Kidney (tissue), 14 donors: ENCODE measurements around the gene POLR2J. TPM values are rescaled to one million over a fixed set of nuclear protein-coding genes. Genes with fewer than 3 reads are reported as not detected.
A peak's percentile ranks its signal among the peaks of the same experiment; 100 is the strongest.

ENCODE experiments used
- DNase-seq, 5 donors: peaks; one replicate each; pipeline ENCODE4 v3.0.0-alpha.2; 2013 to 2020
- FAIRE-seq: peaks from 2 replicates; lab custom pipeline; 2012; peaks lifted over from hg19 to GRCh38; lab: Jason Lieb, UNC
- H3K27ac ChIP-seq, 2 donors: one replicate each; pipeline ENCODE4 v1.7.0; 2013; ENCODE audit warnings: low read depth in 2 of 2, low read length in 2 of 2, inconsistent platforms in 1 of 2
- H3K27me3 ChIP-seq: one replicate; pipeline ENCODE4 v1.7.1; 2013; ENCODE audit warnings: low read length, inconsistent platforms; ENCODE audit not compliant: control insufficient read depth, insufficient read depth
- H3K36me3 ChIP-seq, 3 donors: one replicate each; pipeline versions ENCODE4 v1.7.0 to v1.7.1; 2013; ENCODE audit warnings: low read length in 3 of 3, control low read depth in 1 of 3, inconsistent platforms in 1 of 3; ENCODE audit not compliant: insufficient read depth in 3 of 3, control insufficient read depth in 2 of 3
- H3K4me1 ChIP-seq, 3 donors: one replicate each; pipeline versions ENCODE4 v1.7.0 to v1.7.1; 2013; ENCODE audit warnings: low read length in 3 of 3, inconsistent platforms in 1 of 3, low read depth in 1 of 3; ENCODE audit not compliant: control insufficient read depth in 2 of 3, insufficient read depth in 2 of 3
- H3K4me3 ChIP-seq, 3 donors: one replicate each; pipeline versions ENCODE4 v1.7.0 to v1.8.1; 2013; ENCODE audit warnings: low read length in 3 of 3, control low read depth in 1 of 3, inconsistent platforms in 1 of 3
- H3K9ac ChIP-seq, 3 donors: one replicate each; pipeline versions ENCODE4 v1.7.0 to v1.7.1; 2013; ENCODE audit warnings: low read length in 3 of 3, control low read depth in 1 of 3, inconsistent platforms in 1 of 3
- H3K9me3 ChIP-seq, 3 donors: one replicate each; pipeline versions ENCODE4 v1.7.0 to v1.7.1; 2013; ENCODE audit warnings: low read length in 3 of 3, control low read depth in 1 of 3, inconsistent platforms in 1 of 3; ENCODE audit not compliant: control insufficient read depth in 2 of 3, insufficient read depth in 1 of 3
- intact Hi-C: fragments of 100-400 bp; cut with DNase I; formaldehyde crosslinking; loops from one replicate; pipeline ENCODE4 v1.11.1; 2022
- microRNA-seq: library from miRNA; unstranded; fragments of <30 nt; microRNA quantifications from one replicate; pipeline ENCODE4 v1.2.0, GENCODE V29; 2020
- polyA plus RNA-seq: library from polyadenylated mRNA; stranded (reverse); fragments of 350-450 nt; fragmentation: Illumina TruSeq; extraction: RNeasy Lipid Tissue Mini Kit (QIAGEN cat#74804); gene quantifications from one replicate; pipeline ENCODE4 v1.2.3, GENCODE V29; 2014; ENCODE audit warnings: low read depth, low replicate concordance; ENCODE audit not compliant: insufficient read depth
- total RNA-seq: library from RNA; stranded (reverse); fragmentation: NEBNext Ultra II Directional; extraction: Animal tissue kit (Norgen Biotek cat#: 25700); gene quantifications from one replicate; pipeline ENCODE4 v1.2.1, GENCODE V29; 2021
- TF ChIP-seq, protein P1 (sequence below): IDR thresholded peaks from 3 replicates; pipeline ENCODE4 v1.5.1; 2012; ENCODE audit warnings: mild to moderate bottlenecking, moderate library complexity, borderline replicate concordance; ENCODE audit not compliant: insufficient read depth; ENCODE audit errors: extremely low read depth
- donor health status: control.
- donor health status: control.
- donor health status: control.
- donor health status: control.
- donor health status: control.
- donor health status: DM: yes; HTN: yes; CAD: no.
- donor health status: Normal renal cell carcinoma (clear cell type).

POLR2J gene
- total and polyA plus RNA-seq, 2 donors from 2014 or later, result 42.0 to 117 TPM

DNA sequence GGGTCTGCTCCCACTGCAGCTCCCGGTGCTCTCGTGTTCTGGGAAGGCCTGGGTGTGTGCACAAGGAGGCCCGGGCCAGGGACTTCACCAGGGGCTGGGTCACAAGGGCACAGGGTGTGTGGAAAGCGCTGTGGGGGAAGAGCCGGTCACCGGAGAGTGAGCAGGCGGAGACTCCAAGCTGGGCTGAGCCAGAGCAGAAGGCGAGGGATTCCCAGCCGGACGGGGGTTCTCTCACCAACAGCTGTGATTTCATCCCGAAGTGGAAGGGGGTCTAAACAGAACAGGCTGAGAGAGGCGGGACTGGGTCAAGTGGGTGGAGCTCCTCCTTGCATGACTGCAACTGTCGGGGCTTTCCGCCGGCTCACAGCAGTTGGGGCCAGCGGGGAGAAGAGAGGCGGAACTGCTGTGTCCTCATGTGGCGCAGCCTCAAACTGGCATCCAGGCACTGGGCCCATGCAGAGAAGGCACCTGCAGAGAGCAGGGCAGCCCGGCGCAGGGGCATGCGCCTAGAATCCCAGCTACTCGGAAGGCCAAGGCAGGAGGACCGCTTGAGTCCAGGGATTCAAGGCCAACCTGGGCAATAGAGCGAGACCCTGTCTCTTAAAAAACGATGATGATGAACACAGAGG, 53.0 kb downstream of the POLR2J start:
- Histone ChIP-seq H3K27ac (no peak overlapping the region), H3K4me3 (no peak overlapping the region), H3K27me3 (no peaks in the 10 kb centered on the region), H3K4me1 (no peaks in the 10 kb centered on the region), H3K36me3 (peaks cover 0 to 17% (median 2%) of the 10 kb centered on the region in 3 donors), H3K9ac (no peak overlapping the region), H3K9me3 (no peaks in the 10 kb centered on the region)
- FAIRE-seq (no peak), DNase-seq (peak; percentile 58 to 91 (median 72))
- TF ChIP-seq, protein P1, sequence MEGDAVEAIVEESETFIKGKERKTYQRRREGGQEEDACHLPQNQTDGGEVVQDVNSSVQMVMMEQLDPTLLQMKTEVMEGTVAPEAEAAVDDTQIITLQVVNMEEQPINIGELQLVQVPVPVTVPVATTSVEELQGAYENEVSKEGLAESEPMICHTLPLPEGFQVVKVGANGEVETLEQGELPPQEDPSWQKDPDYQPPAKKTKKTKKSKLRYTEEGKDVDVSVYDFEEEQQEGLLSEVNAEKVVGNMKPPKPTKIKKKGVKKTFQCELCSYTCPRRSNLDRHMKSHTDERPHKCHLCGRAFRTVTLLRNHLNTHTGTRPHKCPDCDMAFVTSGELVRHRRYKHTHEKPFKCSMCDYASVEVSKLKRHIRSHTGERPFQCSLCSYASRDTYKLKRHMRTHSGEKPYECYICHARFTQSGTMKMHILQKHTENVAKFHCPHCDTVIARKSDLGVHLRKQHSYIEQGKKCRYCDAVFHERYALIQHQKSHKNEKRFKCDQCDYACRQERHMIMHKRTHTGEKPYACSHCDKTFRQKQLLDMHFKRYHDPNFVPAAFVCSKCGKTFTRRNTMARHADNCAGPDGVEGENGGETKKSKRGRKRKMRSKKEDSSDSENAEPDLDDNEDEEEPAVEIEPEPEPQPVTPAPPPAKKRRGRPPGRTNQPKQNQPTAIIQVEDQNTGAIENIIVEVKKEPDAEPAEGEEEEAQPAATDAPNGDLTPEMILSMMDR, result no peak
- intact Hi-C loops, result no loop called here

DNA sequence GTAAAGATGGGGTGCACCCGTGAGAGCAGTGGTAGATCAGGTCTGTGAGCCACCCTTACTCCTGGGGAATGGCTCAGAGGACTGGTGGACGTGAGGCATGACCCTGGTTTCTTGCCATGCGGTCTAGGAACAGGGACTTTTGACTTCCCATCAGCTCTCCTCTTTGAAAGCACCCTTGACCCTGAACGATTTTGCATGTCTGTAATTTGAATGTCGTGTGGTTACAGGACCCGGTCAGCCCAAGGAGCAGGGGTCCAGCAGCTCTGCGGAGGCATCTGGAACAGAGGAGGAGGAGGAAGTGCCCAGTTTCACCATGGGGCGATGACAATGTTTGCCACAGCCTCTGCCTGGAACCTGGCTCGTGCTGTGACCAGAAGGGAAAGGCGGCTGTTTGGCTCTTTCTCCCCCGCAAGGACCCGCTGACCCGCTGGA, 53.9 kb downstream of the POLR2J start:
- intact Hi-C loops, result no loop called here
- Histone ChIP-seq H3K9me3 (no peaks in the 10 kb centered on the region), H3K4me1 (no peaks in the 10 kb centered on the region), H3K27me3 (no peaks in the 10 kb centered on the region), H3K27ac (no peak overlapping the region), H3K36me3 (peaks cover 2 to 21% (median 4%) of the 10 kb centered on the region in 3 donors), H3K9ac (no peak overlapping the region), H3K4me3 (no peak overlapping the region)
- FAIRE-seq (no peak), DNase-seq (no peak)
- TF ChIP-seq, protein P1, result no peak

DNA sequence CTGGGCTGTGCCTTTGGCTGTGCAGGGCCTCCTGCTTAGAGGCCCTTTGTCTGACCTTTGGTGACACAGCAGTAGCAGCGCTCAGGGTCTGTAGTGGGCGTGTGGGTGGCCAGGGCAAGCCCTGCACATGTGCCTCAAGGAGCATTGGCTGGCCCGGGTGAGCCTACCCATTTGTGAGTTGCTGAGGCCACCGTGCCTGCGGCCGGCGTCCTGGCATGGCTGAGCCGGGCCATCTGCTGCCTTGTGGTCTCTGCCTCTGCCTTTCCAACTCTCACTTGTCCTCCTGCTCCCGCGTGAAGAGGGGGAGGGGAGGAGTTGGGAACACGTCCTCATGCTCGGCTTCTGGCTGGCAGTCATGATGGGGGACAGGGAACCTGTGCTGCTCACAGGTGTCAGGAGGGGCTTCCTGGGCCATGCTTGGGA, 54.6 kb downstream of the POLR2J start:
- Histone ChIP-seq H3K4me3 (no peak overlapping the region), H3K27me3 (no peaks in the 10 kb centered on the region), H3K27ac (no peak overlapping the region), H3K4me1 (no peaks in the 10 kb centered on the region), H3K9ac (no peak overlapping the region), H3K36me3 (peaks cover 2 to 25% (median 4%) of the 10 kb centered on the region in 3 donors), H3K9me3 (no peaks in the 10 kb centered on the region)
- DNase-seq, result peak in 4 of 5 donors; percentile 66 to 82 (median 70)
- no peak for FAIRE-seq
- intact Hi-C loops, result no loop called here
- TF ChIP-seq, protein P1, result no peak

Small RNA genes lying within 50 kb of the gene (microRNA-seq; reads per million reads assigned to microRNA genes)
- gene MIR4467 (not detected), gene MIR5090 (not detected)

Other genes with a start within 250 kb of the POLR2J start
- gene SH2B2, start 192.1 kb downstream of the POLR2J start, total RNA-seq, result 11.0 TPM
- gene SH2B2, start 192.1 kb downstream of the POLR2J start, polyA plus RNA-seq, result 4.5 TPM
- not detected for gene SPDYE6, start 122.5 kb downstream of the POLR2J start, total RNA-seq
- not detected for gene SPDYE6, start 122.5 kb downstream of the POLR2J start, polyA plus RNA-seq
- gene PRKRIP1, start 82.6 kb downstream of the POLR2J start, total RNA-seq, result 25.9 TPM
- gene PRKRIP1, start 82.6 kb downstream of the POLR2J start, polyA plus RNA-seq, result 20.8 TPM
- 45.6 TPM for gene ORAI2, start 45.3 kb downstream of the POLR2J start, total RNA-seq
- gene ORAI2, start 45.3 kb downstream of the POLR2J start, polyA plus RNA-seq, result 13.8 TPM
- 14.0 TPM for gene ALKBH4, start 14.1 kb downstream of the POLR2J start, total RNA-seq
- gene ALKBH4, start 14.1 kb downstream of the POLR2J start, polyA plus RNA-seq, result 15.4 TPM
- 14.1 TPM for gene LRWD1, start 13.9 kb downstream of the POLR2J start, total RNA-seq
- 14.0 TPM for gene LRWD1, start 13.9 kb downstream of the POLR2J start, polyA plus RNA-seq
- gene RASA4B, start 38.9 kb upstream of the POLR2J start, total RNA-seq, result 22.5 TPM
- gene RASA4B, start 38.9 kb upstream of the POLR2J start, polyA plus RNA-seq, result 24.0 TPM
- 21.6 TPM for gene UPK3BL2, start 64.8 kb upstream of the POLR2J start, total RNA-seq
- gene UPK3BL2, start 64.8 kb upstream of the POLR2J start, polyA plus RNA-seq, result 6.8 TPM
- 0.50 TPM for gene SPDYE2, start 72.3 kb upstream of the POLR2J start, total RNA-seq
- gene SPDYE2, start 72.3 kb upstream of the POLR2J start, polyA plus RNA-seq, result not detected
- 48.0 TPM for gene POLR2J3, start 93.7 kb upstream of the POLR2J start, total RNA-seq
- gene POLR2J3, start 93.7 kb upstream of the POLR2J start, polyA plus RNA-seq, result 70.8 TPM
- gene RASA4, start 137.8 kb upstream of the POLR2J start, total RNA-seq, result 63.3 TPM
- 47.0 TPM for gene RASA4, start 137.8 kb upstream of the POLR2J start, polyA plus RNA-seq
- gene UPK3BL1, start 163.9 kb upstream of the POLR2J start, total RNA-seq, result 23.9 TPM
- gene UPK3BL1, start 163.9 kb upstream of the POLR2J start, polyA plus RNA-seq, result 44.5 TPM
- not detected for gene SPDYE2B, start 171.4 kb upstream of the POLR2J start, total RNA-seq
- gene SPDYE2B, start 171.4 kb upstream of the POLR2J start, polyA plus RNA-seq, result not detected
- 10.5 TPM for gene POLR2J2, start 192.7 kb upstream of the POLR2J start, total RNA-seq
- gene POLR2J2, start 192.7 kb upstream of the POLR2J start, polyA plus RNA-seq, result 0.62 TPM